A673 (cell line): Measurements from ENCODE around the gene ARHGAP12. TPM values are rescaled to one million over a fixed set of nuclear protein-coding genes. Genes with fewer than 3 reads are reported as not detected.
A peak's percentile ranks its signal among the peaks of the same experiment; 100 is the strongest.

Experiments used
- BruUV-seq: library from RNA; stranded (reverse); fragments of 400-500 nt; replicated peaks from 2 replicates; lab custom pipeline; 2021; lab: Mats Ljungman, UMichigan
- CTCF ChIA-PET: fragments of 300-600 bp; sonication (Branson Sonifier 250); formaldehyde crosslinking; loops from one replicate; lab custom pipeline; 2022; ENCODE audit warnings: antibody characterized with exemption; lab: Charles Lee
- POLR2A ChIA-PET: fragments of 300-600 bp; sonication (Branson Sonifier 250); formaldehyde crosslinking; loops from one replicate; lab custom pipeline; 2022; ENCODE audit warnings: antibody characterized with exemption; ENCODE audit not compliant: low non-redundant PET; lab: Charles Lee
- DNase-seq: peaks from one replicate; pipeline ENCODE4 v3.0.0-alpha.2; 2015; ENCODE audit warnings: low spot score
- H3K27ac ChIP-seq: fragments of 200-600 bp; sonication (generic); 2 replicates; pipeline ENCODE4 v1.5.1; 2016; ENCODE audit warnings: mixed run types, low read depth, mild to moderate bottlenecking, mixed read lengths, antibody characterized with exemption, low read length; ENCODE audit not compliant: poor library complexity, severe bottlenecking
- H3K27me3 ChIP-seq: fragments of 200-600 bp; sonication (generic); replicated peaks from 2 replicates; pipeline ENCODE4 v1.6.1; 2017; ENCODE audit warnings: mixed run types, low read depth, mild to moderate bottlenecking, mixed read lengths, antibody characterized with exemption, low read length; ENCODE audit not compliant: insufficient read depth, poor library complexity
- H3K36me3 ChIP-seq: fragments of 200-600 bp; sonication (generic); 2 replicates; pipeline ENCODE4 v1.6.1; 2016; ENCODE audit warnings: mixed run types, mild to moderate bottlenecking, mixed read lengths, antibody characterized with exemption, low read length; ENCODE audit not compliant: insufficient read depth, poor library complexity, severe bottlenecking
- H3K4me1 ChIP-seq: fragments of 200-600 bp; sonication (generic); 2 replicates; pipeline ENCODE4 v1.6.1; 2017; ENCODE audit warnings: mixed run types, mild to moderate bottlenecking, mixed read lengths, antibody characterized with exemption, low read length; ENCODE audit not compliant: insufficient read depth, poor library complexity, severe bottlenecking
- H3K4me3 ChIP-seq: fragments of 200-600 bp; sonication (generic); 2 replicates; pipeline ENCODE4 v1.5.1; 2016; ENCODE audit warnings: low read depth, mixed run types, mild to moderate bottlenecking, mixed read lengths, low read length; ENCODE audit not compliant: poor library complexity, severe bottlenecking
- H3K9me3 ChIP-seq: fragments of 200-600 bp; sonication (generic); 2 replicates; pipeline ENCODE4 v1.6.1; 2016; ENCODE audit warnings: mixed run types, low read depth, mild to moderate bottlenecking, mixed read lengths, antibody characterized with exemption, low read length; ENCODE audit not compliant: poor library complexity, severe bottlenecking
- CTCF ChIP-seq: fragments of 300-800, 200-600 bp; sonication (generic); conservative IDR thresholded peaks from 2 replicates; pipeline ENCODE4 v1.5.1; 2017; ENCODE audit warnings: low read depth, mild to moderate bottlenecking, antibody characterized with exemption, low read length, moderate library complexity, mixed read lengths
- EZH2 ChIP-seq: fragments of 200-600 bp; sonication (generic); IDR thresholded peaks from 2 replicates; pipeline ENCODE4 v1.6.1; 2017; ENCODE audit warnings: borderline replicate concordance, low read depth, mild to moderate bottlenecking, mixed read lengths, antibody characterized with exemption, low read length; ENCODE audit not compliant: poor library complexity, severe bottlenecking
- intact Hi-C: fragments of 100-400 bp; cut with micrococcal nuclease; formaldehyde crosslinking; loops from one replicate; pipeline ENCODE4 v1.10.0; 2022; ENCODE audit not compliant: unreplicated experiment
- total RNA-seq: library from RNA; stranded (reverse); gene quantifications from 2 replicates; pipeline ENCODE4 v1.2.3, GENCODE V29; 2021

ARHGAP12 gene
- total RNA-seq, 1 experiment from 2014 or later, result 30.0 TPM

- Histone ChIP-seq H3K9me3 (no peaks in the 10 kb centered on the region), H3K4me1 (peaks cover 33% of the 10 kb centered on the region), H3K36me3 (no peaks in the 10 kb centered on the region), H3K4me3 (no peak overlapping the region), H3K27me3 (no peaks in the 10 kb centered on the region), H3K27ac (peak overlapping the region; percentile 67)
- intact Hi-C loops, result loop anchor here (10.0 kb wide), 1 partner anchor 105 kb away; no protein-coding TSS in a partner anchor
- CTCF ChIA-PET, result interaction anchor here (1.0 kb wide), 1 partner anchor 10 kb away, joined by 4 read pairs; no protein-coding TSS in a partner anchor
- POLR2A ChIA-PET, result no interaction called here
- peak; percentile 32 for DNase-seq
- no TSS peak for BruUV-seq
- TF ChIP-seq EZH2, result no peak
- no peak for TF ChIP-seq CTCF
Measured at GRCh38 chr10:31939797-31940708, 11.4 kb upstream of the ARHGAP12 start.

GRCh38 chr10:31937371-31937770 lies 8.7 kb upstream of the ARHGAP12 start:
- no peaks in the 10 kb centered on the region for H3K36me3 ChIP-seq
- ChIA-PET POLR2A (no interaction called here), CTCF (no interaction called here)
- intact Hi-C loops, result no loop called here
- no peak overlapping the region for H3K27ac ChIP-seq
- no peaks in the 10 kb centered on the region for H3K27me3 ChIP-seq
- peaks cover 22% of the 10 kb centered on the region for H3K4me1 ChIP-seq
- TF ChIP-seq EZH2 (no peak), CTCF (no peak)
- no peaks in the 10 kb centered on the region for H3K9me3 ChIP-seq
- no peak overlapping the region for H3K4me3 ChIP-seq
- DNase-seq, result no peak
- no TSS peak for BruUV-seq

DNA sequence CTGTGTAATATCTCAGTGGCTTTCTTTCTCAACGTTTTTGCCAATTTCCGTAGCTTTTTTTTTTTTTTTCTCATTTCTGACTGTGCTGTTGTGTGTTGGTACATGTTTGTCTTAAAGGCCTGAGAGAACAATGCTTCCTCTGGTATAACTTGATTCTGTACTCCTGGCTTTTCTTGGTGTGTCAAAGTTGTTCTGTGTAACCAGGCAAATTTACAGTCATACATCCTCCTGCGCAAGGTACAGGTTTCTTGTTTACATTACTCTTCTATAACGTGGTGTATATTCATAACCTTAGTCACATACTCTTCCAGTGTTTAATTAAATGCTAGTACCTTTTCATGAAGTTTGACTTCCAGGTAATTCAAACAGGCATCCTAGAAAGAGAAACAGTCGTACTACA lies 8.3 kb upstream of the ARHGAP12 start:
- intact Hi-C loops, result no loop called here
- CTCF ChIA-PET, result interaction anchor here (0.5 kb wide), 1 partner anchor 9 kb away, joined by 3 read pairs; no protein-coding TSS in a partner anchor
- no peaks in the 10 kb centered on the region for H3K27me3 ChIP-seq
- peaks cover 22% of the 10 kb centered on the region for H3K4me1 ChIP-seq
- TF ChIP-seq EZH2, result no peak
- no peak for TF ChIP-seq CTCF
- no peaks in the 10 kb centered on the region for H3K36me3 ChIP-seq
- no TSS peak for BruUV-seq
- no peak overlapping the region for H3K4me3 ChIP-seq
- no peak overlapping the region for H3K27ac ChIP-seq
- no peak for DNase-seq
- POLR2A ChIA-PET, result no interaction called here
- H3K9me3 ChIP-seq, result no peaks in the 10 kb centered on the region
